Measurements from ENCODE around the gene CACNG5.

CACNG5 gene

DNA sequence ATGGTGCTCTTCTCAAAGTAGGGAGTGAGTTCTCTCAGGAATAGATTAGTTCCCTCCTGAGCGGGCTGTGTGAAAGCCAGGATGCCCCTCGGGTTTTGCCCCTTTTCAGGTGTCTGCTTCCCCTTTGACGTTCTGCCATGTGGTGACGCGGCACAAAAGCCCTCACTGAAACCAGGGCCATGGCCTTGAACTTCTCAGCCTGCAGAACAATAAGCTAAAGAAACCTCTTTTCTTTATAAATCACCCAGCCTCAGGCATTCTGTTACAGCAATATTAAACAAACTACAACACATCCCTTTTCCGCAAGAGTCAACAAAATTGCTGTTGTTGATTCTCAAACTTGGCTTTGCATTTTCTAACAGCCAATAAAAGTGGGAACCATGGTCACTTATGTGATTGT lies 15.5 kb upstream of the CACNG5 start (continued):
- no peak for TF ChIP-seq ZNF518A (tag by site-specific recombination; conservative IDR thresholded peaks at IDR 0.05; ENCODE audit: low read depth)
- TF ChIP-seq, protein P1, sequence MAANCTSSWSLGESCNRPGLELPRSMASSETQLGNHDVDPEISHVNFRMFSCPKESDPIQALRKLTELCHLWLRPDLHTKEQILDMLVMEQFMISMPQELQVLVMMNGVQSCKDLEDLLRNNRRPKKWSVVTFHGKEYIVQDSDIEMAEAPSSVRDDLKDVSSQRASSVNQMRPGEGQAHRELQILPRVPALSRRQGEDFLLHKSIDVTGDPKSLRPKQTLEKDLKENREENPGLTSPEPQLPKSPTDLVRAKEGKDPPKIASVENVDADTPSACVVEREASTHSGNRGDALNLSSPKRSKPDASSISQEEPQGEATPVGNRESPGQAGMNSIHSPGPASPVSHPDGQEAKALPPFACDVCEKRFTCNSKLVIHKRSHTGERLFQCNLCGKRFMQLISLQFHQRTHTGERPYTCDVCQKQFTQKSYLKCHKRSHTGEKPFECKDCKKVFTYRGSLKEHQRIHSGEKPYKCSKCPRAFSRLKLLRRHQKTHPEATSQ (tag by site-specific recombination; IDR thresholded peaks at IDR 0.05), result no peak

DNA sequence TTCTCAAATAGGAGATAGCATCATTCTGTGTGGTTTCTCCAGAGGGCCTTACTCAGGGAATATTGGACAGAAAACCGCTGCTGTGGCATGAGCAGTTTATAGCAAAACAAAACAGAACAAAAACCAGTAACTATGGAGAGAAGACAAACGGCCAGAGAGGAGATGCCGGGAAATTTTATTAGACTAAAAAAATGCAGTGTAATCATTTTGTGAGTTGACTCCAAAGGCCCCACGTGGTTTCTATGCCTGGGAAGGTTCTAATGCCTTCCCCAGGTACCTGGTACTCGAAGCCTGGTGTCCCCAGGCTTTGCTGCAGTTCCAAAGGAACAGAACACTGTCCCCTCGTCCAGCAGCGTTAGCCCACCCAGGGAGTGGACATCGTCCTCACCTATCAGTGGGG lies 12.9 kb upstream of the CACNG5 start:
- no peaks in the 10 kb centered on the region for H3K9me3 ChIP-seq (ENCODE audit: control insufficient read depth, insufficient read depth, low read depth, low read length)
- no peaks in the 10 kb centered on the region for H3K36me3 ChIP-seq (ENCODE audit: control insufficient read depth in 2 of 2, insufficient read depth in 1 of 2, low read length in 2 of 2)
- ChIA-PET POLR2A (no interaction called here), CTCF (no interaction called here)
- H3K4me1 ChIP-seq (ENCODE audit: control insufficient read depth, insufficient read depth, low read length), result no peaks in the 10 kb centered on the region
- H3K27ac ChIP-seq (ENCODE audit: extremely low read depth, low read depth, low read length), result no peak overlapping the region
- TF ChIP-seq SP2 (tag by site-specific recombination; IDR thresholded peaks at IDR 0.05) (no peak), ZNF510 (tag by site-specific recombination; IDR thresholded peaks at IDR 0.05; ENCODE audit: insufficient replicate concordance) (no peak), ZNF48 (tag by site-specific recombination; IDR thresholded peaks at IDR 0.05) (no peak), ZNF658 (tag by site-specific recombination; IDR thresholded peaks at IDR 0.05) (no peak), ZNF114 (tag by site-specific recombination; IDR thresholded peaks at IDR 0.05) (no peak), KLF10 (tag by site-specific recombination; IDR thresholded peaks at IDR 0.05) (no peak), KLF8 (tag by site-specific recombination; IDR thresholded peaks at IDR 0.05) (no peak), ZNF335 (tag by site-specific recombination; conservative IDR thresholded peaks at IDR 0.05) (no peak), ZNF426 (tag by site-specific recombination; IDR thresholded peaks at IDR 0.05) (no peak), ZIC2 (tag by site-specific recombination; IDR thresholded peaks at IDR 0.05) (no peak), CTCF (tag by site-specific recombination; IDR thresholded peaks at IDR 0.05) (no peak), ZNF449 (tag by site-specific recombination; IDR thresholded peaks at IDR 0.05) (no peak), ZFP41 (tag by site-specific recombination; IDR thresholded peaks at IDR 0.05; ENCODE audit: borderline replicate concordance) (no peak), ZNF341 (tag by site-specific recombination; IDR thresholded peaks at IDR 0.05; ENCODE audit: low read depth) (no peak), ZNF311 (tag by site-specific recombination; IDR thresholded peaks at IDR 0.05; ENCODE audit: borderline replicate concordance) (no peak), ZNF776 (tag by site-specific recombination; IDR thresholded peaks at IDR 0.05; ENCODE audit: borderline replicate concordance) (no peak), ZNF610 (tag by site-specific recombination; IDR thresholded peaks at IDR 0.05; ENCODE audit: borderline replicate concordance) (no peak), ZNF561 (tag by site-specific recombination; IDR thresholded peaks at IDR 0.05; ENCODE audit: borderline replicate concordance) (no peak)
- TF ChIP-seq, protein P2, sequence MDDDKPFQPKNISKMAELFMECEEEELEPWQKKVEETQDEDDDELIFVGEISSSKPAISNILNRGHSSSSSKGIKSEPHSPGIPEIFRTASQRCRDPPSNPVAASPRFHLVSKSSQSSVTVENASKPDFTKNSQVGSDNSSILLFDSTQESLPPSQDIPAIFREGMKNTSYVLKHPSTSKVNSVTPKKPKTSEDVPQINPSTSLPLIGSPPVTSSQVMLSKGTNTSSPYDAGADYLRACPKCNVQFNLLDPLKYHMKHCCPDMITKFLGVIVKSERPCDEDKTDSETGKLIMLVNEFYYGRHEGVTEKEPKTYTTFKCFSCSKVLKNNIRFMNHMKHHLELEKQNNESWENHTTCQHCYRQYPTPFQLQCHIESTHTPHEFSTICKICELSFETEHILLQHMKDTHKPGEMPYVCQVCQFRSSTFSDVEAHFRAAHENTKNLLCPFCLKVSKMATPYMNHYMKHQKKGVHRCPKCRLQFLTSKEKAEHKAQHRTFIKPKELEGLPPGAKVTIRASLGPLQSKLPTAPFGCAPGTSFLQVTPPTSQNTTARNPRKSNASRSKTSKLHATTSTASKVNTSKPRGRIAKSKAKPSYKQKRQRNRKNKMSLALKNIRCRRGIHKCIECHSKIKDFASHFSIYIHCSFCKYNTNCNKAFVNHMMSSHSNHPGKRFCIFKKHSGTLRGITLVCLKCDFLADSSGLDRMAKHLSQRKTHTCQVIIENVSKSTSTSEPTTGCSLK (tag by site-specific recombination; IDR thresholded peaks at IDR 0.05), result no peak
- TF ChIP-seq, protein P3, sequence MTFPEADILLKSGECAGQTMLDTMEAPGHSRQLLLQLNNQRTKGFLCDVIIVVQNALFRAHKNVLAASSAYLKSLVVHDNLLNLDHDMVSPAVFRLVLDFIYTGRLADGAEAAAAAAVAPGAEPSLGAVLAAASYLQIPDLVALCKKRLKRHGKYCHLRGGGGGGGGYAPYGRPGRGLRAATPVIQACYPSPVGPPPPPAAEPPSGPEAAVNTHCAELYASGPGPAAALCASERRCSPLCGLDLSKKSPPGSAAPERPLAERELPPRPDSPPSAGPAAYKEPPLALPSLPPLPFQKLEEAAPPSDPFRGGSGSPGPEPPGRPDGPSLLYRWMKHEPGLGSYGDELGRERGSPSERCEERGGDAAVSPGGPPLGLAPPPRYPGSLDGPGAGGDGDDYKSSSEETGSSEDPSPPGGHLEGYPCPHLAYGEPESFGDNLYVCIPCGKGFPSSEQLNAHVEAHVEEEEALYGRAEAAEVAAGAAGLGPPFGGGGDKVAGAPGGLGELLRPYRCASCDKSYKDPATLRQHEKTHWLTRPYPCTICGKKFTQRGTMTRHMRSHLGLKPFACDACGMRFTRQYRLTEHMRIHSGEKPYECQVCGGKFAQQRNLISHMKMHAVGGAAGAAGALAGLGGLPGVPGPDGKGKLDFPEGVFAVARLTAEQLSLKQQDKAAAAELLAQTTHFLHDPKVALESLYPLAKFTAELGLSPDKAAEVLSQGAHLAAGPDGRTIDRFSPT (tag by site-specific recombination; IDR thresholded peaks at IDR 0.05), result no peak
- H3K4me3 ChIP-seq (ENCODE audit: low read depth, low read length), result no peak overlapping the region
